Thymus (tissue), 11 donors: ENCODE measurements around the gene ZKSCAN4. TPM values are rescaled to one million over a fixed set of nuclear protein-coding genes. Genes with fewer than 3 reads are reported as not detected.
A peak's percentile ranks its signal among the peaks of the same experiment; 100 is the strongest.

Experiments
- DNase-seq, 9 donors: peaks; one replicate each; pipeline ENCODE4 v3.0.0-alpha.2; 2013; ENCODE audit warnings: low spot score in 9 of 9, low read depth in 6 of 9, missing footprints in 1 of 9
- H3K27ac ChIP-seq, 2 donors: one replicate each; pipeline ENCODE4 v1.5.1; 2013; ENCODE audit warnings: control low read depth in 1 of 2, low read depth in 1 of 2, low read length in 1 of 2, mild to moderate bottlenecking in 1 of 2, moderate library complexity in 1 of 2
- H3K27me3 ChIP-seq, 2 donors: one replicate each; pipeline ENCODE4 v1.5.1; 2013; ENCODE audit warnings: low read length in 1 of 2; ENCODE audit not compliant: control insufficient read depth in 2 of 2, insufficient read depth in 1 of 2
- H3K36me3 ChIP-seq, 2 donors: one replicate each; pipeline ENCODE4 v1.5.1; 2013; ENCODE audit warnings: low read length in 1 of 2, mild to moderate bottlenecking in 1 of 2, moderate library complexity in 1 of 2; ENCODE audit not compliant: control insufficient read depth in 2 of 2, insufficient read depth in 2 of 2
- H3K4me1 ChIP-seq, 2 donors: one replicate each; pipeline ENCODE4 v1.5.1; 2013; ENCODE audit warnings: low read length in 2 of 2; ENCODE audit not compliant: control insufficient read depth in 2 of 2, insufficient read depth in 2 of 2
- H3K4me3 ChIP-seq, 2 donors: one replicate each; pipeline ENCODE4 v1.5.1; 2013; ENCODE audit warnings: low read length in 2 of 2, control low read depth in 1 of 2, mild to moderate bottlenecking in 1 of 2
- H3K9me3 ChIP-seq, 2 donors: one replicate each; pipeline ENCODE4 v1.5.1; 2013; ENCODE audit warnings: low read length in 1 of 2, mild to moderate bottlenecking in 1 of 2; ENCODE audit not compliant: control insufficient read depth in 2 of 2, insufficient read depth in 1 of 2
- WGBS: extraction: QIAGEN DNeasy Blood & Tissue Kit; methylation state at CpG from one replicate; pipeline ENCODE4 v1.1.7; 2013; 5-methylcytosine and 5-hydroxymethylcytosine counted together
- polyA plus RNA-seq: library from polyadenylated mRNA; stranded (reverse); fragments of 200-250 nt; gene quantifications from one replicate; pipeline ENCODE4 v1.2.3, GENCODE V29; 2013
- total RNA-seq: library from RNA; stranded (reverse); fragments of 120-200 nt; gene quantifications from one replicate; pipeline ENCODE4 v1.2.4, GENCODE V29; 2013
- donor health status: healthy.

ZKSCAN4 gene
- total and polyA plus RNA-seq, 2 donors: 8.6 to 9.9 TPM

DNA sequence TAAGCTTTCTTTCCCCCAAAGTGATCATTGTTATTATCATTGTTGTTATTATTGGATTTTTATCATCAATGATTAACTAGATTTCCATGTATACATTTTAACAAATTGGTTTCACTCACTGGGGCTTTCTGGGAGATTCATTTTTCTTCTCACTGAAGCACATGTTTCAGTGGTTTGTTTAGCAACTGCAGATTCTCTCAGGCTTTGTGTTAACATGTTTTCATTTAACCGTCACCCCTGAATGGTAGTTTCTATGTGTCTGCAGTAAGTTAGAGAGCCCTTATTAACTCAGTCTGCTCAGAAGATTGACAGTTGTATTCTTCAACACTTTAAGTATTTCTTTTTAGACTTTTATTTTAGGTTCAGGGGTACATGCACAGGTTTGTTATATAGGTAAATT, 12.4 kb downstream of the ZKSCAN4 start:
- H3K4me1 ChIP-seq: no peaks in the 10 kb centered on the region
- no peaks in the 10 kb centered on the region for H3K9me3 ChIP-seq
- H3K4me3 ChIP-seq: no peak overlapping the region
- no peak overlapping the region for H3K27ac ChIP-seq
- DNase-seq: no peak
- no peaks in the 10 kb centered on the region for H3K27me3 ChIP-seq
- peaks cover 0 to 9% of the 10 kb centered on the region in 2 donors for H3K36me3 ChIP-seq
- 98% methylated on average over 1 of the region's 1 CpG for WGBS

DNA sequence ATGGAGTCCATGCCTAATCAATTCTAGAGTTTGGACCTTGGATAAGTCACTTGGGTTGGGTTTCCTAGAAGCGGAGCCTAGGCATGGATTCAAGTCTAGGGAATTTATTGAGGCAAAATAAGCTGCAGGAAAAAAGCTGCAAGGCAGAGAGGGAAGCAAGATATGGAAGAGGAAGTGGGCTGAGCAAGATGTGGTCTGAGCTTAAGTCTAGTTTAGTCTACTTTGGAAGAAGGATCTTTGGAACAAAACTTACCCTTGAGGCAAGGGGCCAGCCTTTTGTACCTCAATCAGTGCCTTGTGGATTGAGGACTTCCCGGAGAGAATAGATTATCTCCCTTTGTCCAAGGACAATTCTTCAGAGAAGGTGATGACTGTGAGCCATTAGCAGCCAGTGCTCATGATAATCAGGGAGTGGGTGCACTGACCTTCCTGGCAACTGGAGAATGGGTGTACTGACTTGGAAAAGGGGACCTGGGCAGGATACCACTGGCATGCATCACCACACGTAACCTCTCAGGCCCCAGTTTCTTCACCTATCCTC, 16.1 kb downstream of the ZKSCAN4 start:
- Histone ChIP-seq H3K9me3 (no peaks in the 10 kb centered on the region), H3K36me3 (peaks cover 0 to 2% of the 10 kb centered on the region in 2 donors), H3K27me3 (no peaks in the 10 kb centered on the region), H3K4me3 (no peak overlapping the region), H3K4me1 (no peaks in the 10 kb centered on the region), H3K27ac (no peak overlapping the region)
- DNase-seq: no peak
- 95% methylated on average over 3 of the region's 3 CpGs for WGBS

DNA sequence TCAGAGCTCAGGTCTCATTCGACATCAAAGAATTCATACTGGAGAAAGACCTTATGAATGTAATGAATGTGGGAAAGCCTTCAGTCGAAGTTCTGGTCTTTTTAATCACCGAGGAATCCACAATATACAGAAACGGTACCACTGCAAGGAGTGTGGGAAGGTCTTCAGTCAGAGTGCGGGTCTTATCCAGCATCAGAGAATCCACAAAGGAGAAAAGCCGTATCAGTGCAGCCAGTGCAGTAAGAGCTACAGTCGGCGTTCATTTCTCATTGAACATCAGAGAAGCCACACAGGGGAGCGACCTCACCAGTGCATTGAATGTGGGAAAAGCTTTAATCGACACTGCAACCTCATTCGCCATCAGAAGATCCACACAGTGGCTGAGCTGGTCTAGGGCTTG, 19.3 kb downstream of the ZKSCAN4 start:
- no peak overlapping the region for H3K4me3 ChIP-seq
- H3K27ac ChIP-seq: no peak overlapping the region
- H3K4me1 ChIP-seq: no peaks in the 10 kb centered on the region
- H3K9me3 ChIP-seq: no peaks in the 10 kb centered on the region
- peaks cover 0 to 7% of the 10 kb centered on the region in 2 donors for H3K36me3 ChIP-seq
- no peak for DNase-seq
- H3K27me3 ChIP-seq: no peaks in the 10 kb centered on the region
- 98% methylated on average over 11 of the region's 11 CpGs for WGBS

DNA sequence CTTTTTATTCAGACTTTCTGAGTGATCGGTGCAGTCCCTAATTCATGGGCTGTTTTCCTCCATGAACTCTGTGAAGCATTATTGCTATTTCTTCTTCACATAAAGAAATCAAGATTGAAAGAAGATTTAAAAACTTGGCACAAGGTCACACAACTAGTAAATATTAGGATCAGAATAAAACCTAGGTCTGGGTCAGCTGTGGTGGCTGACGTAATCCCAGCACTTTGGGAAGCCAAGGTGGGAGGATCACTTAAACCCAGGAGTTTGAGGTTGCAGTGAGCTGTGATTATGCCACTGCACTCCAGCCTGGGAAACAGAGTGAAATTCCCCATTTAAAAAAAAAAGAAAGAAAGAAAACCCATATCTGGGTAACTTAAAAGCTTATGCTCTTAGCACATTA, 25.6 kb downstream of the ZKSCAN4 start:
- Histone ChIP-seq H3K4me1 (peaks cover 6 to 9% of the 10 kb centered on the region in 2 donors), H3K27me3 (peaks cover 9 to 32% of the 10 kb centered on the region in 2 donors), H3K27ac (no peak overlapping the region), H3K36me3 (peaks cover 0 to 5% of the 10 kb centered on the region in 2 donors), H3K9me3 (no peaks in the 10 kb centered on the region), H3K4me3 (no peak overlapping the region)
- 97% methylated on average over 2 of the region's 2 CpGs for WGBS
- no peak for DNase-seq

DNA sequence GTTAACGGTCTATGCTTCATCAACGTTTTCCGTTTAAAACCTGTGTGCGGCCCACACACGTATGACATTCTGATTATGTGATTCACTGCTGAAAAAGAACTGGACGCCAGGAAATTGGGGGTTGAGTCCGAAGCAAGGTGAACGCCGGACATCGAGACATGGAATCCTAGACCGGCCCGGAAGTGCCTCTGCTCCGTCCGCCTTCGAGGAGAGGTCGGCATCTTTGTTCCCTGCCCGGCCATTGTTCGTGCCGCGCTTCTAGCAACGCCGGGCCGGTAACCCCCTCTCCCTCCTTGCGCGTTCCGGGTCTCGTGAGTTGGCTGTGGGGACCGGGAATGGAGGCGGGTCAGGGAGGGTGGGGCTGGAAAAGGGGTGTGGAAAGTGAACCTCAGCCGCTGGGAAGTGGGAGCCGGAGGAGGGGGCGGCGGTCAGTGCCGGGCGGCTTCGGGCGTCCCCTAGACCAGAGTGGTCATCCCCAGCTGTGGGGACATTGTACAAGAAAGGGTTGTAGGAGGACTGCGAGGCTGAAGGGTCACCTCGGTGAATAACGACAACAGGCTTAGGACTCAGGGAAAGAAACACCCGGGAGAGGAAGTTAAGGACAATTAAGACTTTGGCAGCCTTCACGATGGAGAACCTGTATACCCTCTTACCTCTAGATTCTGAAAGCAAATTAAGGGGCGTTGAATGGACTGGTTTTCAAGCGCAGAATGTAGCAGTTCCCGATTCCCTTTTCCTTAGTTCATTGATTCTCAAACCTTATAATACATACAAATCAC, 26.8 kb downstream of the ZKSCAN4 start, which contains the start of gene ZSCAN9:
TSS of gene ZSCAN9 (plus strand) at position 220 of the 779 bp plus-strand sequence. CDS start 1,810 bp downstream, outside the sequence.
- Histone ChIP-seq H3K4me1 (peaks cover 6 to 9% of the 10 kb centered on the region in 2 donors), H3K36me3 (peaks cover 0 to under 1% of the 10 kb centered on the region in 2 donors), H3K9me3 (no peaks in the 10 kb centered on the region), H3K4me3 (peak within 1 kb of the TSS; percentile 60 to 76), H3K27ac (no peak within 1 kb of the TSS), H3K27me3 (peaks cover 12 to 39% of the 10 kb centered on the region in 2 donors)
- DNase-seq: peak in 4 of 9 donors; percentile 13 to 66 (median 28)
- WGBS: 1% methylated on average over 45 of the region's 45 CpGs

DNA sequence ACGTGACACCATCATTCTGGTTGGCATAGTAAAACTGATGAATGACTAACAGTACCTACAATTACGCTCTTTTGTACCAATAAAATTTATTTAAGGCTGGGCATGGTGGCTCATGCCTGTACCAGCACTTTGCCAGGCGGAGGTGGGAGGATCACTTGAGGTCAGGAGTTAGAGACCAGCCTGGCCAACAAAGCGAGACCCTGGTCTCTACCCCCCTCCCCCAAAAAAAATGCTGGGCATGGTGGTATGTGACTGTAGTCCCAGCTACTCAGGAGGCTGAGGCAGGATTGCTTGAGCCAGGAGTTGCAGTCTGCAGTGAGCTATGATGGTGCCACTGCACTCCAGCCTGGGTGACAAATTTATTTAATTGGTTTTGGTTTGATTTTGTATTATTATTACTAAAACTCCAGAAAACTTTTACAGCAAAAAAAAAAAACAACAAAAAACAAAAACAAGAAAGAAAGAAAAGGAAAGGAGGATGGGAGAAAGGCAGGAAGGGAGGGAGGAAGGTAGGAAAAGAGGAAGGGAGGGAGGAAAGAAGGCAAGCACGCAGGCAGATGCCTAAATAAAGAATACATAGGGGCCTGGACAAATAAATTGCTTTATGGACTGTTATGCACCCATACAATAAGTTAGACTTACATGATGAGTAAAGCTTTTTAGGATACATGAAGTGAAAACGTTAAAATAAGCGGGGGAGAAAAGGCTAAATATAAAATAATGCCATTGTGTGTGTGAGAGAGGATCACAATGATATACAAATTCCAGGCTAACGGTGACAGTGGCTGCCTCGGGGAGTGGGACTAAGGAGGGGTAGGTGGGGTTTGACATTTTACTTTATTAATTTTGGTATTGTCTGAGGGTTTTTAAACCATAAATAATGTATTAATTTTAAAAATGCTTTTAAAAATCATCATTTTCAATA, 27.7 kb downstream of the ZKSCAN4 start:
- 61% methylated on average over 9 of the region's 9 CpGs for WGBS

DNA sequence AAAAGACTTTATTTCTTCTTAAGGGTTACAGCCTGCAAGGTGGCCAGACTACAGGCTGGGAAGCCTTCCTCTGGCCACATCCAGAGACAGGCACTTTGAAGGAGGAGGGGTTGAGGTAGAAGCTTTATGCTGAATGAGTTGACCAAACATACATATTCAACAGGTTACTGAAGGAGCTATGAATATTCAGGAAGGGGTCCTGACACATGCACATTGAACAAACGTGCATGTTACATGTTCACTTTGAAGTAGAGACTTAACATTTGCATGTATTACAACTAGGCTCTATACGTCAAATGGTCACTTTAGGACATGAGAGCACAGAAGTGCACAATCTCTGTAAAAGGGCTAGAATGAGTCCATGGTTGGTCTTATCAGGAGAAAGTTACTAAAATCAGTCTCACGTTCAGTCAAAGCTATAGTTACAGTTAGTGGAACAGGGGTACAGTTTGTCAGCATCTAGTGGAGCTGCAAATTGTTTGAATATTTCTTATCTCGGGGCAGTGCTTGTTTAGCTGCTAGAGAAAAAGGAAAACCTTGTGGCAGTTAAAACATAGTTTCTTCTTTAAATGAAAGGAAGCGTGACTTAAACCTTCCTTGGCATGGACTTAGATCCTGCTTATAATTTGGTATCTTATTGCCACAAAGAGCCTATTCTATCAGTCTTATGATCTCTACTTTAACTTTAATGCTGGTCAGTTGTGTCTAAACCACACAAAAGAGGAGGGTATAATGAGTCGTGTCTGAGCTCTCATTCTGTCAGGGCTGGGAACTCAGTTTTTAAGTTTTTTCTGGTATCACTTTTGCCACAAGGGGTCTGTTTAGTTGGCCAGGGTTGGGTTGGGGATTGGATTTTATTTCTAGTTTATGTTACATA, 31.6 kb downstream of the ZKSCAN4 start:
- Histone ChIP-seq H3K36me3 (no peaks in the 10 kb centered on the region), H3K4me1 (peaks cover 5 to 8% of the 10 kb centered on the region in 2 donors), H3K27me3 (peaks cover 30 to 81% of the 10 kb centered on the region in 2 donors), H3K4me3 (no peak overlapping the region), H3K27ac (no peak overlapping the region), H3K9me3 (no peaks in the 10 kb centered on the region)
- WGBS: 52% methylated on average over 6 of the region's 6 CpGs
- no peak for DNase-seq

More for the DNA sequence above, 27.7 kb downstream of the ZKSCAN4 start:
- H3K9me3 ChIP-seq: no peaks in the 10 kb centered on the region
- H3K27ac ChIP-seq: no peak overlapping the region
- H3K4me3 ChIP-seq: peak overlapping the region; percentile 60 to 76
- no peaks in the 10 kb centered on the region for H3K36me3 ChIP-seq
- no peak for DNase-seq
- peaks cover 16 to 45% of the 10 kb centered on the region in 2 donors for H3K27me3 ChIP-seq
- H3K4me1 ChIP-seq: peaks cover 6 to 9% of the 10 kb centered on the region in 2 donors
